ENCODE results near the gene NCK2.

NCK2 gene

GRCh38 chr2:105936954-105937353, 192.2 kb downstream of the NCK2 start:
- Histone ChIP-seq H3K27me3 (replicated peaks; ENCODE audit: insufficient read depth, low read length) (no peaks in the 10 kb centered on the region), H3K79me2 (ENCODE audit: low read length) (no peaks in the 10 kb centered on the region), H3K36me3 (replicated peaks; ENCODE audit: insufficient read depth, low read length) (no peaks in the 10 kb centered on the region), H2AFZ (ENCODE audit: low read length) (no peak overlapping the region), H3K9me2 (replicated peaks; ENCODE audit: insufficient read depth, low read length) (no peaks in the 10 kb centered on the region), H3K9ac (ENCODE audit: low read length) (no peak overlapping the region), H3K4me2 (ENCODE audit: low read depth, low read length) (no peak overlapping the region), H3K9me3 (replicated peaks; ENCODE audit: insufficient read depth, low read length) (no peaks in the 10 kb centered on the region), H3F3A (ENCODE audit: insufficient read depth, low read length) (no peaks in the 10 kb centered on the region), H3K4me1 (ENCODE audit: low read length) (no peaks in the 10 kb centered on the region), H3K4me3 (ENCODE audit: low read length) (no peak overlapping the region), H4K20me1 (ENCODE audit: insufficient read depth, low read length) (no peaks in the 10 kb centered on the region), H3K27ac (ENCODE audit: low read length) (no peak overlapping the region)
- no peak for DNase-seq
- TF ChIP-seq EZH2 (optimal IDR thresholded peaks at IDR 0.05; ENCODE audit: low read depth, low read length) (no peak), EZH2phosphoT487 (IDR thresholded peaks at IDR 0.05; ENCODE audit: low read length) (no peak), CTCF (IDR thresholded peaks at IDR 0.05; ENCODE audit: low read length) (no peak)

GRCh38 chr2:105937498-105938097, 192.9 kb downstream of the NCK2 start:
- Histone ChIP-seq H3K9ac (ENCODE audit: low read length) (no peak overlapping the region), H3K9me2 (replicated peaks; ENCODE audit: insufficient read depth, low read length) (no peaks in the 10 kb centered on the region), H3K27ac (ENCODE audit: low read length) (no peak overlapping the region), H3K4me3 (ENCODE audit: low read length) (no peak overlapping the region), H3K4me1 (ENCODE audit: low read length) (no peaks in the 10 kb centered on the region), H3K9me3 (replicated peaks; ENCODE audit: insufficient read depth, low read length) (no peaks in the 10 kb centered on the region), H3K36me3 (replicated peaks; ENCODE audit: insufficient read depth, low read length) (no peaks in the 10 kb centered on the region), H3K27me3 (replicated peaks; ENCODE audit: insufficient read depth, low read length) (no peaks in the 10 kb centered on the region), H4K20me1 (ENCODE audit: insufficient read depth, low read length) (no peaks in the 10 kb centered on the region), H3K79me2 (ENCODE audit: low read length) (no peaks in the 10 kb centered on the region), H3K4me2 (ENCODE audit: low read depth, low read length) (no peak overlapping the region), H2AFZ (ENCODE audit: low read length) (no peak overlapping the region), H3F3A (ENCODE audit: insufficient read depth, low read length) (no peaks in the 10 kb centered on the region)
- no peak for DNase-seq
- TF ChIP-seq CTCF (IDR thresholded peaks at IDR 0.05; ENCODE audit: low read length) (no peak), EZH2phosphoT487 (IDR thresholded peaks at IDR 0.05; ENCODE audit: low read length) (no peak), EZH2 (optimal IDR thresholded peaks at IDR 0.05; ENCODE audit: low read depth, low read length) (no peak)

All from MM.1S (cell line).